ENCODE results near the gene FBLN7. TPM values are rescaled to one million over a fixed set of nuclear protein-coding genes. Genes with fewer than 3 reads are reported as not detected.

The FBLN7 gene
- total and polyA plus RNA-seq, 4 donors, result 0.60 to 2.4 (median 1.9) TPM

- no peaks in the 10 kb centered on the region for H3K4me1 ChIP-seq (ENCODE audit: control insufficient read depth in 4 of 4, insufficient read depth in 4 of 4, low read length in 3 of 4)
- H3K36me3 ChIP-seq (ENCODE audit: control insufficient read depth in 4 of 4, insufficient read depth in 3 of 4, low read depth in 1 of 4, low read length in 3 of 4), result no peaks in the 10 kb centered on the region
- no peak for TF ChIP-seq HNF4A (conservative IDR thresholded peaks at IDR 0.05)
- TF ChIP-seq TAF1 (conservative IDR thresholded peaks at IDR 0.05), result no peak
- TF ChIP-seq FOXA1 (IDR thresholded peaks at IDR 0.05), result no peak
- TF ChIP-seq EGR1 (IDR thresholded peaks at IDR 0.05; ENCODE audit: low read depth in 2 of 2), result no peak
- TF ChIP-seq NR2F2 (IDR thresholded peaks at IDR 0.05), result no peak
- no peak for TF ChIP-seq RAD21 (IDR thresholded peaks at IDR 0.05)
- no peak for TF ChIP-seq FOXA2 (IDR thresholded peaks at IDR 0.05)
- TF ChIP-seq ZBTB33 (IDR thresholded peaks at IDR 0.05), result no peak
- TF ChIP-seq CTCF (IDR thresholded peaks at IDR 0.05; ENCODE audit: low read depth, low read length, missing input control), result no peak
- TF ChIP-seq YY1 (IDR thresholded peaks at IDR 0.05), result no peak
- no peak for TF ChIP-seq RXRA (IDR thresholded peaks at IDR 0.05)
- no peak for TF ChIP-seq GABPA (IDR thresholded peaks at IDR 0.05 in 1 of 2, conservative IDR thresholded peaks at IDR 0.05 in 1 of 2)
- TF ChIP-seq HNF4G (IDR thresholded peaks at IDR 0.05), result no peak
- no peak for DNase-seq (ENCODE audit: low spot score)
- WGBS, result 97% methylated on average over 31 of the region's 31 CpGs
- H3K27me3 ChIP-seq (ENCODE audit: control insufficient read depth in 4 of 4, insufficient read depth in 4 of 4, low read length in 3 of 4), result no peaks in the 10 kb centered on the region
- H3K9me3 ChIP-seq (ENCODE audit: control insufficient read depth in 4 of 4, low read length in 3 of 4), result no peaks in the 10 kb centered on the region
- no peak overlapping the region for H3K4me3 ChIP-seq (ENCODE audit: low read depth in 1 of 3, low read length in 3 of 3)
- H3K9ac ChIP-seq (ENCODE audit: low read depth in 1 of 2, low read length in 2 of 2), result no peak overlapping the region
- H3K27ac ChIP-seq (ENCODE audit: low read depth in 1 of 2, low read length in 2 of 2), result no peak overlapping the region
These were observed 49.0 kb downstream of the FBLN7 start for GRCh38 chr2:112187046-112187715.

- 78% methylated on average over 9 of the region's 9 CpGs for WGBS
- Histone ChIP-seq H3K27ac (ENCODE audit: low read depth in 1 of 2, low read length in 2 of 2) (no peak overlapping the region), H3K9me3 (ENCODE audit: control insufficient read depth in 4 of 4, low read length in 3 of 4) (no peaks in the 10 kb centered on the region), H3K4me1 (ENCODE audit: control insufficient read depth in 4 of 4, insufficient read depth in 4 of 4, low read length in 3 of 4) (no peaks in the 10 kb centered on the region), H3K27me3 (ENCODE audit: control insufficient read depth in 4 of 4, insufficient read depth in 4 of 4, low read length in 3 of 4) (no peaks in the 10 kb centered on the region), H3K9ac (ENCODE audit: low read depth in 1 of 2, low read length in 2 of 2) (no peak overlapping the region), H3K4me3 (ENCODE audit: low read depth in 1 of 3, low read length in 3 of 3) (no peak overlapping the region), H3K36me3 (ENCODE audit: control insufficient read depth in 4 of 4, insufficient read depth in 3 of 4, low read depth in 1 of 4, low read length in 3 of 4) (no peaks in the 10 kb centered on the region)
- no peak for DNase-seq (ENCODE audit: low spot score)
- TF ChIP-seq RAD21 (IDR thresholded peaks at IDR 0.05), result no peak
- peak in 1 of 2 donors; percentile 48 for TF ChIP-seq JUND (IDR thresholded peaks at IDR 0.05)
- no peak for TF ChIP-seq HNF4G (IDR thresholded peaks at IDR 0.05)
- TF ChIP-seq EGR1 (IDR thresholded peaks at IDR 0.05; ENCODE audit: low read depth in 2 of 2), result no peak
- TF ChIP-seq MAX (IDR thresholded peaks at IDR 0.05), result no peak
- no peak for TF ChIP-seq HNF4A (conservative IDR thresholded peaks at IDR 0.05)
These were observed 49.8 kb downstream of the FBLN7 start for GRCh38 chr2:112187805-112188596.
